Liver (tissue), 9 donors: ENCODE measurements around the gene FGFBP2. TPM values are rescaled to one million over a fixed set of nuclear protein-coding genes. Genes with fewer than 3 reads are reported as not detected.

Experiments
- DNase-seq: peaks from one replicate; pipeline ENCODE4 v3.0.0-alpha.2; 2017; ENCODE audit warnings: low spot score
- H3K27ac ChIP-seq, 2 donors: one replicate each; pipeline ENCODE4 v1.7.0; 2013; ENCODE audit warnings: inconsistent platforms in 2 of 2, low read length in 2 of 2, control low read depth in 1 of 2, low read depth in 1 of 2, mild to moderate bottlenecking in 1 of 2
- H3K27me3 ChIP-seq, 4 donors: one replicate each; pipeline versions ENCODE4 v1.6.1 to v1.7.0; 2013; ENCODE audit warnings: low read length in 3 of 4, inconsistent platforms in 1 of 4, mild to moderate bottlenecking in 1 of 4, moderate library complexity in 1 of 4; ENCODE audit not compliant: control insufficient read depth in 4 of 4, insufficient read depth in 4 of 4
- H3K36me3 ChIP-seq, 4 donors: one replicate each; pipeline versions ENCODE4 v1.6.1 to v1.7.0; 2013; ENCODE audit warnings: low read length in 3 of 4, mild to moderate bottlenecking in 3 of 4, low read depth in 1 of 4, moderate library complexity in 1 of 4; ENCODE audit not compliant: control insufficient read depth in 4 of 4, insufficient read depth in 3 of 4
- H3K4me1 ChIP-seq, 4 donors: one replicate each; pipeline versions ENCODE4 v1.6.1 to v1.7.0; 2013; ENCODE audit warnings: low read length in 3 of 4, mild to moderate bottlenecking in 3 of 4, moderate library complexity in 1 of 4; ENCODE audit not compliant: control insufficient read depth in 4 of 4, insufficient read depth in 4 of 4
- H3K4me3 ChIP-seq, 3 donors: one replicate each; pipeline versions ENCODE4 v1.6.1 to v1.7.0; 2013; ENCODE audit warnings: low read length in 3 of 3, control low read depth in 1 of 3, low read depth in 1 of 3, mild to moderate bottlenecking in 1 of 3
- H3K9ac ChIP-seq, 2 donors: one replicate each; pipeline ENCODE4 v1.7.0; 2013; ENCODE audit warnings: low read length in 2 of 2, mild to moderate bottlenecking in 2 of 2, moderate library complexity in 2 of 2, control low read depth in 1 of 2, low read depth in 1 of 2
- H3K9me3 ChIP-seq, 4 donors: one replicate each; pipeline versions ENCODE4 v1.6.1 to v1.7.0; 2013; ENCODE audit warnings: low read length in 3 of 4; ENCODE audit not compliant: control insufficient read depth in 4 of 4
- FOXA2 ChIP-seq: IDR thresholded peaks from 2 replicates; pipeline ENCODE4 v1.6.1; 2016; ENCODE audit warnings: antibody characterized with exemption
- GABPA ChIP-seq, 2 donors: IDR thresholded peaks in 1 of 2; conservative IDR thresholded peaks in 1 of 2; 2 replicates each; pipeline ENCODE4 v1.6.1; 2016; ENCODE audit warnings: antibody characterized with exemption in 2 of 2, mild to moderate bottlenecking in 1 of 2, moderate library complexity in 1 of 2
- HNF4G ChIP-seq: IDR thresholded peaks from 2 replicates; pipeline ENCODE4 v1.6.1; 2016; ENCODE audit warnings: antibody characterized with exemption
- NR2F2 ChIP-seq: IDR thresholded peaks from 2 replicates; pipeline ENCODE4 v1.6.1; 2016; ENCODE audit warnings: antibody characterized with exemption
- RAD21 ChIP-seq, 2 donors: IDR thresholded peaks; 2 replicates each; pipeline ENCODE4 v1.6.1; 2016; ENCODE audit warnings: antibody characterized with exemption in 2 of 2, mild to moderate bottlenecking in 2 of 2
- RXRA ChIP-seq, 2 donors: IDR thresholded peaks; 2 replicates each; pipeline ENCODE4 v1.6.1; 2017 to 2018; ENCODE audit warnings: antibody characterized with exemption in 2 of 2, mild to moderate bottlenecking in 1 of 2
- TAF1 ChIP-seq: conservative IDR thresholded peaks from 2 replicates; pipeline ENCODE4 v1.6.1; 2016; ENCODE audit warnings: antibody characterized with exemption, mild to moderate bottlenecking
- YY1 ChIP-seq: IDR thresholded peaks from 2 replicates; pipeline ENCODE4 v1.6.1; 2016; ENCODE audit warnings: antibody characterized with exemption, mild to moderate bottlenecking
- WGBS: extraction: QIAGEN DNeasy Blood & Tissue Kit; methylation state at CpG from one replicate; pipeline ENCODE4 v1.1.7; 2013; 5-methylcytosine and 5-hydroxymethylcytosine counted together
- polyA plus RNA-seq, 2 donors: library from polyadenylated mRNA; stranded (reverse) in 1 of 2; unstranded in 1 of 2; fragments of 200-250 nt in 1 of 2; fragments of >200 nt in 1 of 2; fragmentation: Nextera tagmentation in 1 of 2; extraction: Ambion mirVana in 1 of 2; gene quantifications; one replicate each; pipeline versions ENCODE4 v1.2.1 to v1.2.3, GENCODE V29; 2013 to 2015
- total RNA-seq, 2 donors: library from RNA; depleted of rRNA; stranded (reverse); fragments of >200 nt; gene quantifications; one replicate each; pipeline ENCODE4 v1.2.3, GENCODE V29; 2014
- TF ChIP-seq, protein P1 (sequence below): IDR thresholded peaks from 2 replicates; pipeline ENCODE4 v1.6.1; 2016; ENCODE audit warnings: antibody characterized with exemption
- TF ChIP-seq, protein P2 (sequence below): fragments of 150-350 bp; IDR thresholded peaks from 2 replicates; pipeline ENCODE4 v1.5.1; 2017; ENCODE audit warnings: improper control_type of control experiment, low read depth, low read length; ENCODE audit not compliant: missing input control
- TF ChIP-seq, protein P3 (sequence below): IDR thresholded peaks from 2 replicates; pipeline ENCODE4 v1.6.1; 2016; ENCODE audit warnings: antibody characterized with exemption
- TF ChIP-seq, protein P4 (sequence below): IDR thresholded peaks from 2 replicates; pipeline ENCODE4 v1.6.1; 2016; ENCODE audit warnings: antibody characterized with exemption
- donor health status: healthy.
- donor health status: healthy.
- donor health status: healthy.
- donor health status: healthy.
- donor health status: healthy.

Gene FGFBP2
- total and polyA plus RNA-seq, 4 donors: 0.14 to 0.60 (median 0.25) TPM; not detected in 1

DNA sequence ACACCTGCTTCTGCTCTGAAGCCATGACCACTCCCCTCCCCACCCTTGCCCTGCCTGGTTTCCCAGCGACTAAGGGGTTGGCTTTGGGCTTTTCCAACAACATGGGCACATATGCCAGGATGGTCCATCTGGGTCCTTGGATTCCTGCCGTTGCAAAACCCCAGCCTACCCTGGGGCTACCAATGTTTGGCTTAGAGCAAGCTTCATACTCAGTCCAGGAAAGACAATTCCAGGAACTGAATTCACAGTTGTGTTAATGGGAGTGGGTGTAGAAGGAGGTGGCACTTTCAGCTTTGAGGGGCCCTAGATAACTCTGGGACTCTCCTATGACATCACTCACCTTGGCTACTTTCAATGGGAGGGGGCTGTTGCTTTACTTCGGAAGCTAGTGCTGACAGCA lies 33.4 kb downstream of the FGFBP2 start:
- Histone ChIP-seq H3K36me3 (no peaks in the 10 kb centered on the region), H3K9me3 (no peaks in the 10 kb centered on the region), H3K4me1 (no peaks in the 10 kb centered on the region), H3K4me3 (no peak overlapping the region), H3K27ac (no peak overlapping the region), H3K27me3 (no peaks in the 10 kb centered on the region), H3K9ac (no peak overlapping the region)
- TF ChIP-seq, protein P1, sequence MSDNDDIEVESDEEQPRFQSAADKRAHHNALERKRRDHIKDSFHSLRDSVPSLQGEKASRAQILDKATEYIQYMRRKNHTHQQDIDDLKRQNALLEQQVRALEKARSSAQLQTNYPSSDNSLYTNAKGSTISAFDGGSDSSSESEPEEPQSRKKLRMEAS: no peak
- TF ChIP-seq YY1: no peak
- no peak for DNase-seq
- WGBS: 65% methylated on average over 3 of the region's 3 CpGs

DNA sequence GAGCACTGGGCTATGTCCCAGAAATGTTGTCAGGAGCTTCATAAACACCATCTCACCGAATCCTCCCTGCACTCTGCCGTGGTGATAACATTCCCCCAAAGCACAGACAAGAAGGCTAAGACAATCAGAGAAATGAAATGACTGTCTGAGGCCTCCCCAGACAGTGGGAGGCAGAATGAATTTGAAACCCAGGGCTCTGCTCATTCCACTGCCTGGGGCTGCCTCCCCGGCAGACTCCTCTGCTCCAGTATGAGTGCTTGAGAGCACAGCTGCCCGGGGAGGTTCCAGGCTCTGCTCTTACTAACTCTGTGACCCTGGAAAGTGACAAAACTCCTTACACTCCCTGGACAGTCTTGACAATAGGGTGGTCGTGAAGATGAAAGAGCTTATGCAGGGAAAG lies 34.1 kb downstream of the FGFBP2 start:
- Histone ChIP-seq H3K4me1 (no peaks in the 10 kb centered on the region), H3K27ac (no peak overlapping the region), H3K9ac (no peak overlapping the region), H3K4me3 (no peak overlapping the region), H3K36me3 (no peaks in the 10 kb centered on the region), H3K27me3 (no peaks in the 10 kb centered on the region), H3K9me3 (no peaks in the 10 kb centered on the region)
- no peak for TF ChIP-seq HNF4G
- no peak for DNase-seq
- WGBS: 75% methylated on average over 5 of the region's 5 CpGs

DNA sequence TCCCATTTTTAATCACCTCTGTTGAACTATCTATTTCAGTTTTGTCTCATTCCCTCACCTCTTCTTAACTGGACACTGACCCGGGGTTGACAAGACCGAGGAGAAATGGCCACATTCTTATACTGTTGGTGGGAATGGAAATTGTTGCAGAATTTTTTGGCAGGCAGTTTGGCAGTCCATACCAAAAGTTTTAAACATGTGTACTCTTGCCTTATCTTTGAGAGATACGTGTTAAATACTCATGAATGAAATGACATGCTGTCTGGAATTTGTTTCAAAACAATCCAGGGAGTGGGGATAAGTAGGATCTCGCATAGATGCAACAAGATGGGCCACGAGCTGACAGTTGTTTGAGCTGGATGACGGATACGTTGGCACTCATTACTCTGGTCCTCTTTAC lies 36.5 kb downstream of the FGFBP2 start:
- no peak for DNase-seq
- no peak overlapping the region for H3K27ac ChIP-seq
- 79% methylated on average over 7 of the region's 7 CpGs for WGBS
- H3K36me3 ChIP-seq: no peaks in the 10 kb centered on the region
- no peaks in the 10 kb centered on the region for H3K27me3 ChIP-seq
- H3K4me1 ChIP-seq: no peaks in the 10 kb centered on the region
- TF ChIP-seq, protein P2, sequence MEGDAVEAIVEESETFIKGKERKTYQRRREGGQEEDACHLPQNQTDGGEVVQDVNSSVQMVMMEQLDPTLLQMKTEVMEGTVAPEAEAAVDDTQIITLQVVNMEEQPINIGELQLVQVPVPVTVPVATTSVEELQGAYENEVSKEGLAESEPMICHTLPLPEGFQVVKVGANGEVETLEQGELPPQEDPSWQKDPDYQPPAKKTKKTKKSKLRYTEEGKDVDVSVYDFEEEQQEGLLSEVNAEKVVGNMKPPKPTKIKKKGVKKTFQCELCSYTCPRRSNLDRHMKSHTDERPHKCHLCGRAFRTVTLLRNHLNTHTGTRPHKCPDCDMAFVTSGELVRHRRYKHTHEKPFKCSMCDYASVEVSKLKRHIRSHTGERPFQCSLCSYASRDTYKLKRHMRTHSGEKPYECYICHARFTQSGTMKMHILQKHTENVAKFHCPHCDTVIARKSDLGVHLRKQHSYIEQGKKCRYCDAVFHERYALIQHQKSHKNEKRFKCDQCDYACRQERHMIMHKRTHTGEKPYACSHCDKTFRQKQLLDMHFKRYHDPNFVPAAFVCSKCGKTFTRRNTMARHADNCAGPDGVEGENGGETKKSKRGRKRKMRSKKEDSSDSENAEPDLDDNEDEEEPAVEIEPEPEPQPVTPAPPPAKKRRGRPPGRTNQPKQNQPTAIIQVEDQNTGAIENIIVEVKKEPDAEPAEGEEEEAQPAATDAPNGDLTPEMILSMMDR: no peak
- TF ChIP-seq GABPA (IDR thresholded peaks at IDR 0.05 in 1 of 2, conservative IDR thresholded peaks at IDR 0.05 in 1 of 2) (no peak), NR2F2 (peak; percentile 11), FOXA2 (no peak), RXRA (IDR thresholded peaks at IDR 0.05) (no peak), YY1 (no peak), TAF1 (no peak)
- TF ChIP-seq, protein P3, sequence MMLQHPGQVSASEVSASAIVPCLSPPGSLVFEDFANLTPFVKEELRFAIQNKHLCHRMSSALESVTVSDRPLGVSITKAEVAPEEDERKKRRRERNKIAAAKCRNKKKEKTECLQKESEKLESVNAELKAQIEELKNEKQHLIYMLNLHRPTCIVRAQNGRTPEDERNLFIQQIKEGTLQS: no peak
- no peak overlapping the region for H3K9ac ChIP-seq
- no peak overlapping the region for H3K4me3 ChIP-seq
- H3K9me3 ChIP-seq: no peaks in the 10 kb centered on the region

DNA sequence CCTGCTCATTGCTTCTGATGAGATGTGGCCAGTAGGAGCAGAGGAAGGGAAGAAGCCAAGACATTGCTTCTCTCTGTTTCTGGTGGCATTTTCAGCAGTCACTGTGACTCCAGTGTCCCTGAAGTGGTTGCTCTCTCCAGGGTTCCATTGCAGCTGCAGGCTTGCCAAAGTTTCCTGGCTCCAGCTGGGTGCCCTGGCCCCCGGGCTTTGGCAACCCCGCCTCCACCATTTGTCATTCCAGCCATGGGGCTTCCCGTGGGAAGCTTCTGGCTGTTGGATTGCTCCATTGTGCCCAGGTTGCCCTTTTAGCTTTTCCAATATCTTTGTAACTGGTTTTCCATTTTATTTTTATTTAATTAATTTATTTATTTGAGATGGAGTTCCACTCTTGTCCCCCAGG lies 37.1 kb downstream of the FGFBP2 start:
- no peak for DNase-seq
- 75% methylated on average over 3 of the region's 3 CpGs for WGBS
- Histone ChIP-seq H3K36me3 (no peaks in the 10 kb centered on the region), H3K9ac (no peak overlapping the region), H3K9me3 (no peaks in the 10 kb centered on the region), H3K27me3 (no peaks in the 10 kb centered on the region), H3K4me3 (no peak overlapping the region), H3K4me1 (no peaks in the 10 kb centered on the region), H3K27ac (no peak overlapping the region)
- no peak for TF ChIP-seq RXRA (IDR thresholded peaks at IDR 0.05)
- TF ChIP-seq, protein P3: no peak
- TF ChIP-seq, protein P4, sequence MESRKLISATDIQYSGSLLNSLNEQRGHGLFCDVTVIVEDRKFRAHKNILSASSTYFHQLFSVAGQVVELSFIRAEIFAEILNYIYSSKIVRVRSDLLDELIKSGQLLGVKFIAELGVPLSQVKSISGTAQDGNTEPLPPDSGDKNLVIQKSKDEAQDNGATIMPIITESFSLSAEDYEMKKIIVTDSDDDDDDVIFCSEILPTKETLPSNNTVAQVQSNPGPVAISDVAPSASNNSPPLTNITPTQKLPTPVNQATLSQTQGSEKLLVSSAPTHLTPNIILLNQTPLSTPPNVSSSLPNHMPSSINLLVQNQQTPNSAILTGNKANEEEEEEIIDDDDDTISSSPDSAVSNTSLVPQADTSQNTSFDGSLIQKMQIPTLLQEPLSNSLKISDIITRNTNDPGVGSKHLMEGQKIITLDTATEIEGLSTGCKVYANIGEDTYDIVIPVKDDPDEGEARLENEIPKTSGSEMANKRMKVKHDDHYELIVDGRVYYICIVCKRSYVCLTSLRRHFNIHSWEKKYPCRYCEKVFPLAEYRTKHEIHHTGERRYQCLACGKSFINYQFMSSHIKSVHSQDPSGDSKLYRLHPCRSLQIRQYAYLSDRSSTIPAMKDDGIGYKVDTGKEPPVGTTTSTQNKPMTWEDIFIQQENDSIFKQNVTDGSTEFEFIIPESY: no peak
- TF ChIP-seq, protein P2: no peak
- no peak for TF ChIP-seq RAD21 (IDR thresholded peaks at IDR 0.05)
- no peak for TF ChIP-seq HNF4G
